DMS79 (cell line): ENCODE measurements around the gene SGSM2.

Source experiments
- DNase-seq: peaks from one replicate; lab custom pipeline; 2025; lab: John Stamatoyannopoulos, UW

The SGSM2 gene

DNA sequence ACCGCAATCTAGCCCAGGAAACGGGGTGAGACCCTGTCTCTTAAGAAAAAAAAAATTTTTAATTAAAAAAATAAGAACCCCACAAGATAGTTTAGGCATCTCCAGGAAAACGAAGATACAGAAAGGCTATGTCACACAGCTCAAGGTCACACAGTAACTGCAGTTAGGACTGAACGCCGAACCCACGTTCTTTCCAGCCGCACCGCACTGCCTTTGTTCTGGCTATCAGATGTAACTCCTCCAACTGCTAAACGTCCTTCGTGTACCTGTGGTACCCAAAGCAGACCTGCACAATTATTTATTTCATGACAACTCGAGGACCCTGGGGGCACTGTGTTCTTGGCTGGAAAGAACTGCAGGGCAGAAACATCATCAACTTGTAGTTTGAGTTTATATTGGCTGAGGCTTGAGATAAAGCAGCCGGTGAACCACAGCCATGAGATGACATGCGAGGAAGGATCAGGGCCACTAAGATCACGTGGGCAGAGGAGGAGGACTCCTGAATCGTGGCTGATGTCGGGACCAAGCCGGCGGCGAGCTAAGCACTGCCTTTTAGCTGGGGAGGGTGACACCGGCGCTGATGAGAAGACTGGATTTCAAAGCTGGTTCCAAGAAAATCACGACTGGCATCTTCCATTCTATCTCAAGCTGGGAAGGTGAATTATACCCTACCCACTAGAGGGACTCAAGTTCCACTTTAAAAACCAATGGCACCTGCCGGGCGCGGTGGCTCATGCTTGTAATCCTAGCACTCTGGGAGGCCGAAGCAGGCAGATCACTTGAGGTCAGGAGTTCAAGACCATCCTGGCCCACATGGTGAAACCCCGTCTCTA is 84.2 kb downstream of the SGSM2 start:
- peak; percentile 25 for DNase-seq

DNA sequence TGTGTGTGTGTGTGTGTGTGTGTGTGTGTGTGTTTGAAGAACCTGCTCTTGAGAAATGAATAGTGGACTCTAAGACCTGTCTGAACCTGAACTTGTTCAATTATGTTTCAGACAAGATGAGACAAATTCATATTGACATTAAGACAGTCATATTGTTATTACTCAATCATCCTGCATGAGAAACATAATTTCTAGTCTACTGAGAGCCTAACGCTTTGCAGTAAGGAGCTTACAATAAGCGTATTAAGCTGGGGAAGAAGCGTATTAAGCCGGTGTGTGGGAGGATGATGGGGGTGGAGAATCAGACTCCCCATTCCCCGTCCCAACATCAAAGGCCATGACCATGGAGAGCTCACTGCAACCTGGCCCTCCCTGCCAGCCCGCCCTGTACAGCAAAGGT is 86.0 kb downstream of the SGSM2 start:
- DNase-seq: peak; percentile 44

DNA sequence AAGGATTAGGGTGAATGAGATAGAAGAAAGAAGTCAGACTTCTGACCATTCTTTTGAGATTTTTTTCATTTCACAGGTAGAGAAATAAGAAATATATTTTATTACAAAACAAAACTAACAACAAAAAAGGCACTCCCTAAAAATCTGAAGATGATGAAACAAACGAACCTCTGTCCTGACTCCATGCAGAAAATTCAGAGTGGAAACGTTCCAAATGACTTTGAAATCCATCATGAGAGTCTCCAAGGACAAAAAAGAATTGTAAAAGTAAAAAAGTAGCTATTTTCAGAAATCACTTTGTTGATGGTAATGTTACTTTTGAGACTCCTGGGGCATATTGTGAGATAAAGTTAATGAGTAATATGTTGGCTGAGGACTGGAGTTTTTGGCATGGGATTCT is 89.9 kb downstream of the SGSM2 start:
- DNase-seq: no peak

DNA sequence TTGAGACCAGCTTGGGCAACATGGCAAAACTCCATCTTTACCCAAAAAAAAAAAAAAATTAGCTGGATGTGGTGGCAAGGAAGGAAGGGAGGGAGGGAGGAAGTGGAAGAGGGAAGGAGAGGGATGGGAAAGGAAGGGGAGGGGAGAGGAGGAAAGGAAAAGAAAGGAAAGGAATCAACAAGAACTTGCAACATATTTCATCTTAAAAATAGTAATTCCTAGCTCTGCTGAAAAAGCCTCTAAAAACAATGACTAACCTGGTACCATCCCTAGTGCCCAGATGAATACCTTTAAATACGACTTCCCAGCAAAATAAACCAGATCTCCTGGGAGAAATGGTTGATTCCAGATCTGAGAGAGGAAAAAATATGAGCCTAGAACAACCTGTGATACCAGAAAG is 90.6 kb downstream of the SGSM2 start:
- DNase-seq: no peak
